ENCODE data around the gene GNB5.

The GNB5 gene

DNA sequence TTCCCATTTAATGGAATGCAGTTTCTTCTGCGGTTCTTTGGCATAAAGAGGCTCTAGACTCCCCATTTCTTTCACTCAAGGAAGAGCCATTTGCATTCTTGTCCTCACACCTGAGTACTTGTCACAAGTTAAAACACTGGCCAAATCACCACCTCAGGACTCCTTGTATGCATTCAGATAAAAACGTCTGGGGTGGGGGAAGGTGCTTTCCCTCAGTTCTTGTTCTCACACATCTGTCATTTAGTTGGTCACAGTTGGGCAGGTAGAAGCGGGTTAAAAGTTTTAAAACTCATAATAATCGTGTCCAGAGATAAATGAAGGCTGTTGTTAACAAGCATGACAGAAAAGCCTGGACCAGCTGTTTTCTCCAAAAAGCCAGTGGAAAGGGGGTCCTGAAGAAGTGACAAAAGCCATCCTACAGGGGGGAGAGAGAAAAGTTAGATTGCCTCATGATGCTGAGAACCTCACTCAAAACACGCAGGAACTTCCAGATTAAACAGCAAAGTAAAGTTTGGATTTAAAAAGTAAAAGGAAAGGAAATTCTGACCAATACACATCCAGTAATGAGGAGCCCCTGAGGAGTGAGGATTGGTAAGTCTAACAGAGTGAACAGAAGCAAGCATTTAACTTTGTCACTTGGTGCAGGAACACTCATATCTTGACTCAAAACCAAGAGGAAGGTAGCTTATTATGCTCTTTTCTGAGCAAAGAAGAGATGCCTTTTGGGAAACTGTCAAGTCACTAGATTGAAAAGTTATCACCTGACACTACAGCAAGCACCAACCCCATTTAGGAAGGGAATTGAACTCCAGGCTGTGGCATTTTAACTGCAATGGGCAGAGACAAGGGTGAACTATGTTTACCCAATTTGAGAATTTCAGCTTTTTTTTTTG is 81.4 kb downstream of the GNB5 start:
- ATAC-seq (ENCODE audit: low read depth) = no peak

GRCh38 chr15:52107238-52107637 is 84.0 kb downstream of the GNB5 start:
- no peak overlapping the region for H3K4me3 ChIP-seq (ENCODE audit: severe bottlenecking)
- no peaks in the 10 kb centered on the region for H3K27me3 ChIP-seq (ENCODE audit: insufficient read depth, poor library complexity, severe bottlenecking)
- no peak for TF ChIP-seq CTCF (IDR thresholded peaks at IDR 0.05; ENCODE audit: poor library complexity, severe bottlenecking)
- H3K9me3 ChIP-seq (ENCODE audit: severe bottlenecking) = no peaks in the 10 kb centered on the region
- peaks cover 26% of the 10 kb centered on the region for H3K4me1 ChIP-seq (ENCODE audit: insufficient read depth, poor library complexity, severe bottlenecking)
- no peak for ATAC-seq (ENCODE audit: low read depth)
- no peak overlapping the region for H3K27ac ChIP-seq (ENCODE audit: poor library complexity, severe bottlenecking)
- H3K36me3 ChIP-seq (ENCODE audit: low read depth) = no peaks in the 10 kb centered on the region
- no peak for DNase-seq (ENCODE audit: low spot score)

More for the DNA sequence above, 81.4 kb downstream of the GNB5 start:
- no peak for TF ChIP-seq CTCF (IDR thresholded peaks at IDR 0.05; ENCODE audit: poor library complexity, severe bottlenecking)
- no peaks in the 10 kb centered on the region for H3K9me3 ChIP-seq (ENCODE audit: severe bottlenecking)
- no peaks in the 10 kb centered on the region for H3K27me3 ChIP-seq (ENCODE audit: insufficient read depth, poor library complexity, severe bottlenecking)
- H3K36me3 ChIP-seq (ENCODE audit: low read depth) = no peaks in the 10 kb centered on the region
- H3K4me1 ChIP-seq (ENCODE audit: insufficient read depth, poor library complexity, severe bottlenecking) = peaks cover 9% of the 10 kb centered on the region
- no peak overlapping the region for H3K27ac ChIP-seq (ENCODE audit: poor library complexity, severe bottlenecking)
- no peak for DNase-seq (ENCODE audit: low spot score)
- H3K4me3 ChIP-seq (ENCODE audit: severe bottlenecking) = no peak overlapping the region

DNA sequence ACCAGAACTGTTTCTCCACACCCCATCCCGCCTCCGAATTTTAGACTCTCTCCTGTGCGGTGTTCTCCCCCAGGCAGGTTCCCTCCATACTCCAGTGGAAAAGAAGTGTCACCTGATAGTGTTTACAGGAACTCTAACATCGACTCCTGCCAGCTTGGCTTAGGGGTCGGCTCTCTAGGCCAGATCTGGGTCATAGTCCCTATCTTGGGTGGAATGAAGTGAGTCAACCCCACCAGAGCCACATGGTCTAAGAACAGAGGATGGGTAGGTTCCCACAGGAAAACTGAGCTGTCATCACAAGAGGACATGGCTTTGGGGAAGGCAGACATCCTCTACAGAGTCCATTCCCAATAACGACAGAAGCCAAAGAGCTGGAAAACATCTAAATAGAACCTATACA is 84.6 kb downstream of the GNB5 start:
- Histone ChIP-seq H3K27me3 (ENCODE audit: insufficient read depth, poor library complexity, severe bottlenecking) (no peaks in the 10 kb centered on the region), H3K27ac (ENCODE audit: poor library complexity, severe bottlenecking) (no peak overlapping the region), H3K4me1 (ENCODE audit: insufficient read depth, poor library complexity, severe bottlenecking) (peaks cover 29% of the 10 kb centered on the region), H3K9me3 (ENCODE audit: severe bottlenecking) (no peaks in the 10 kb centered on the region), H3K4me3 (ENCODE audit: severe bottlenecking) (no peak overlapping the region), H3K36me3 (ENCODE audit: low read depth) (no peaks in the 10 kb centered on the region)
- no peak for TF ChIP-seq CTCF (IDR thresholded peaks at IDR 0.05; ENCODE audit: poor library complexity, severe bottlenecking)
- no peak for DNase-seq (ENCODE audit: low spot score)
- no peak for ATAC-seq (ENCODE audit: low read depth)

DNA sequence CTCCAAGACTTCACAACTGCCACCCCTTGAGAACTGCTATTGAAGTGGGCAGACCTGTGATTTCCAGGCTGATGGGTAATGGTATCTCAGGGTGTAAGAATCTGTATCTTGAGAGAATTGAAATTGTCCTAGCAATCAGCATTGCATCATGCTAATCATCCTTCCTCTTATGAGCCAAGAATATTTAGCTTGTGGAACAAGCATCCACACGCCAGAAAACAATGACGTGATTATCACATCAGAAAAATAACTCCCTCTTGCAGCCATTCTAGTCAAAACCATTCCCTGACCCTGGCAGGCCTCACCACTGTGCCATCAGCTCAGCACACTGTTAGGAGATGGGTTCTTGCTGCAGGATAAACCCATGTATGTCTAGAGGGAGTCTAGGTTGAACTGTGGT is 85.3 kb downstream of the GNB5 start:
- ATAC-seq (ENCODE audit: low read depth) (no peak), DNase-seq (ENCODE audit: low spot score) (no peak)
- peak overlapping the region; percentile 0 for H3K27ac ChIP-seq (ENCODE audit: poor library complexity, severe bottlenecking)
- H3K27me3 ChIP-seq (ENCODE audit: insufficient read depth, poor library complexity, severe bottlenecking) = no peaks in the 10 kb centered on the region
- no peaks in the 10 kb centered on the region for H3K36me3 ChIP-seq (ENCODE audit: low read depth)
- H3K9me3 ChIP-seq (ENCODE audit: severe bottlenecking) = no peaks in the 10 kb centered on the region
- no peak overlapping the region for H3K4me3 ChIP-seq (ENCODE audit: severe bottlenecking)
- peaks cover 29% of the 10 kb centered on the region for H3K4me1 ChIP-seq (ENCODE audit: insufficient read depth, poor library complexity, severe bottlenecking)
- TF ChIP-seq CTCF (IDR thresholded peaks at IDR 0.05; ENCODE audit: poor library complexity, severe bottlenecking) = no peak

DNA sequence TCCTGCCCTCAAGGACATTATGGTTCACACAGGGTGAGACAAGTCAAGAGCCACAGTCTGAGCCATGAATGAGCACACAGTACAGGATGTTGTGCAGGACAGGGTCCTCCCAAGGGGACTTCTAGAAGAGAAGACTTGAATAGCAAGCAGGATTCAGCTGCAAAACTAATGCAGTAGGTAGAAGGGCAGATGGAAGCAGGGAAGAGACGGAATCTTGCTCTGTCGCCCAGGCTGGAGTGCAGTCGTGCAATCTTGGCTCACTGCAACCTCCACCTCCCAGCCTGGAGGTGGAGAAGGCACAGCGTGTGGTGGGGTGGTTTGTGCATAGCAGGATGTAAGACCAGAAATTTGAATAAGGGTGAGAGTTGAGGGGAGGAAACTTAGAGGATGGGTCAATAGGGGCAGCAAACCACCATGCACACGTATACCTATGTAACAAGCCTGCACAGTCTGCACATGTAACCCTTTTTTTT is 86.6 kb downstream of the GNB5 start:
- Histone ChIP-seq H3K4me3 (ENCODE audit: severe bottlenecking) (no peak overlapping the region), H3K27ac (ENCODE audit: poor library complexity, severe bottlenecking) (peak overlapping the region; percentile 67), H3K27me3 (ENCODE audit: insufficient read depth, poor library complexity, severe bottlenecking) (no peaks in the 10 kb centered on the region), H3K4me1 (ENCODE audit: insufficient read depth, poor library complexity, severe bottlenecking) (peaks cover 29% of the 10 kb centered on the region), H3K9me3 (ENCODE audit: severe bottlenecking) (no peaks in the 10 kb centered on the region), H3K36me3 (ENCODE audit: low read depth) (no peaks in the 10 kb centered on the region)
- no peak for TF ChIP-seq CTCF (IDR thresholded peaks at IDR 0.05; ENCODE audit: poor library complexity, severe bottlenecking)
- no peak for DNase-seq (ENCODE audit: low spot score)
- no peak for ATAC-seq (ENCODE audit: low read depth)
